Stimulated activated CD4-positive, alpha-beta T cell treated with anti-CD3 and anti-CD28 coated beads, Interleukin-12 subunit alpha, Interleukin-12 subunit beta, amount 100 ng/mL, for 48 hours (primary cell): ENCODE measurements around the gene VSIR.

Source experiments
- DNase-seq, 3 donors: peaks; one replicate each; pipeline ENCODE4 v3.0.0-alpha.2; 2020; ENCODE audit warnings: low read depth in 2 of 3, low spot score in 1 of 3

Gene VSIR

GRCh38 chr10:71735709-71736569 is 37.4 kb downstream of the VSIR start:
- no peak for DNase-seq

- no peak for DNase-seq
Measured at GRCh38 chr10:71734797-71735196, 38.5 kb downstream of the VSIR start.

- no peak for DNase-seq
Measured at GRCh38 chr10:71731791-71732190, 41.5 kb downstream of the VSIR start.

GRCh38 chr10:71729161-71729636 is 44.1 kb downstream of the VSIR start:
- no peak for DNase-seq

- no peak for DNase-seq
Measured at GRCh38 chr10:71727738-71728737, 45.3 kb downstream of the VSIR start.

- peak; percentile 48 to 50 (median 50) for DNase-seq
Measured at GRCh38 chr10:71727105-71727737, 46.1 kb downstream of the VSIR start.

- DNase-seq = peak in 1 of 3 donors; percentile 38
Measured at GRCh38 chr10:71726580-71727104, 46.7 kb downstream of the VSIR start.

GRCh38 chr10:71725998-71726579 is 47.2 kb downstream of the VSIR start:
- peak; percentile 73 to 83 (median 78) for DNase-seq

GRCh38 chr10:71725249-71725648 is 48.1 kb downstream of the VSIR start:
- DNase-seq = no peak

- DNase-seq = no peak
Measured at GRCh38 chr10:71724539-71724938, 48.8 kb downstream of the VSIR start.

GRCh38 chr10:71723311-71723710 is 50.0 kb downstream of the VSIR start:
- no peak for DNase-seq

- no peak for DNase-seq
Measured at GRCh38 chr10:71722849-71723248, 50.5 kb downstream of the VSIR start.

GRCh38 chr10:71721313-71721712 is 52.0 kb downstream of the VSIR start:
- DNase-seq = no peak

GRCh38 chr10:71720288-71720687 is 53.0 kb downstream of the VSIR start:
- DNase-seq = no peak

- no peak for DNase-seq
Measured at GRCh38 chr10:71719464-71720201, 53.7 kb downstream of the VSIR start, which contains the start of gene C10orf105. TSS of gene C10orf105 (minus strand) at chr10:71719778. CDS start at chr10:71716337, 3,441 bp downstream.

GRCh38 chr10:71719042-71719441 is 54.3 kb downstream of the VSIR start:
- DNase-seq = no peak

GRCh38 chr10:71718165-71718698 is 55.1 kb downstream of the VSIR start:
- no peak for DNase-seq

- no peak for DNase-seq
Measured at GRCh38 chr10:71717551-71717951, 55.8 kb downstream of the VSIR start.

- DNase-seq = no peak
Measured at GRCh38 chr10:71717056-71717455, 56.3 kb downstream of the VSIR start.
